CD1c-positive myeloid dendritic cell (primary cell): ENCODE measurements around the gene MEMO1.
"Not testable (repeated sequence)": the region's sequence is repeated elsewhere in the genome, so short reads cannot be mapped to it uniquely, and the experiment has no call there.

Experiments used
- DNase-seq: peaks from one replicate; pipeline ENCODE4 v3.0.0-alpha.2; 2016; ENCODE audit errors: extremely low spot score

MEMO1 gene

GRCh38 chr2:31907491-31907890, 103.3 kb downstream of the MEMO1 start:
- not testable (repeated sequence) for DNase-seq

- DNase-seq = no peak
Observed at GRCh38 chr2:31903109-31903780, 107.6 kb downstream of the MEMO1 start.

DNA sequence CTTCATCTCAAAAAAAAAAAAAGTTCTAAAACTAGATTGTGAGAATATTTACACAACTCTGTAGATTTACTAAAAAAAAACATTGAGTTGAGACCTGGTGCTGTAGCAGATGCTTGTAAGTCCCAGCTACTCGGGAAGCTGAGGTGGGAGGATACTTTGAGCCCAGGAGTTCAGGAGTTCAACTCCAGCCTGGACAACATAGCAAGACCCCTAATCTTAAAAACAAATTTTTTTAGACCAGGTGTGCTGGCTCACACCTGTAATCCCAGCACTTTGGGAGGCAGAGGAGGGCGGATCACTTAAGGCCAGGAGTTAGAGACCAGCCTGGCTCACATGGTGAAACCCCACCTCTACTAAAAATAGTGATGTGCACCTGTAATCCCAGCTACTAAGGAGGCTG, 108.9 kb downstream of the MEMO1 start:
- DNase-seq = no peak

DNA sequence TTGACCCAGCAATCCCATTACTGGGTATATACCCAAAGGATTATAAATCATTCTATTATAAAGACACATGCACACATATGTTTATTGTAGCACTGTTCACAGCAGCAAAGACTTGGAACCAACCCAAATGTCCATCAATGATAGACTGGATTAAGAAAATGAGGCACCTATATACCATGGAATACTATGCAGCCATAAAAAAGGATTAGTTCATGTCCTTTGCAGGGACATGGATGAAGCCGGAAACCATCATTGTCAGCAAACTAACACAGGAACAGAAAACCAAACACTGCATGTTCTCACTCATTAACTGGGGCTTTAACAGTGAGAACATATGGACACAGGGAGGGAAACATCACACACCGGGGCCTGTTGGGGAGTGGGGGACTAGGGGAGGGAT, 110.7 kb downstream of the MEMO1 start:
- DNase-seq = not testable (repeated sequence)

- DNase-seq = peak; percentile 37
Observed at GRCh38 chr2:31898346-31898745, 112.5 kb downstream of the MEMO1 start.

DNA sequence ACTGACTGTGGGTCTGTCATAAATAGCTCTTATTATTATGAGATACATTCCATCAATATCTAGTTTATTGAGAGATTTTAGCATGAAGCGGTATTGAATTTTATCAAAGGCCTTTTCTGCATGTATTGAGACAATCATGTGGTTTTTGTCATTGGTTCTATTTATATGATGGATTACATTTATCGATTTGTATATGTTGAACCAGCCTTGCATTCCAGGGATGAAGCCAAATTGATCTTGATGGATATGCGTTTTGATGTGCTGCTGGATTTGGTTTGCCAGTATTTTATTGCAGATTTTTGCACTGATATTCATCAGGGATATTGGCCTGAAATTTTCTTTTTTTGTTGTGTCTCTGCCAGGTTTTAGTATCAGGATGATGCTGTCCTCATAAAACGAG, 113.5 kb downstream of the MEMO1 start:
- DNase-seq = not testable (repeated sequence)

DNA sequence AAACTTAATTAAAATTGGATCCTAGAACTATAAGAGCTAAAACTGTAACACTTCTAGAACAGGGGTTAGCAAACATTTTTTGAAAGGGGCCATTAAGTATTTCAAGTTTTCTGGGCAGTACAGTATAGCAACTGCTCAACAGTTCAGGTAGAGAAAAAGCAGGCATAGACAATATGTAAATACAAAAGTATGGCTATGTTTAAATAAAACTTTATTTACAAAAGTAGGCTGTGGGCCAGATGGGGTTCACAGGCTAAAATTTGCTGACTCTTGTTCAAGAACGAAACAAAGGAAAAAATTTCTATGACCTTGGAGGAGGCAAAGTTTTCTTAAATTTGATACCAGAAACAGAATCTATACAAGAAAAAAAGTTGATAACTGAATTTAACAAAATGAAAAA, 114.5 kb downstream of the MEMO1 start:
- no peak for DNase-seq

- no peak for DNase-seq
Observed at GRCh38 chr2:31894656-31895055, 116.2 kb downstream of the MEMO1 start.

DNA sequence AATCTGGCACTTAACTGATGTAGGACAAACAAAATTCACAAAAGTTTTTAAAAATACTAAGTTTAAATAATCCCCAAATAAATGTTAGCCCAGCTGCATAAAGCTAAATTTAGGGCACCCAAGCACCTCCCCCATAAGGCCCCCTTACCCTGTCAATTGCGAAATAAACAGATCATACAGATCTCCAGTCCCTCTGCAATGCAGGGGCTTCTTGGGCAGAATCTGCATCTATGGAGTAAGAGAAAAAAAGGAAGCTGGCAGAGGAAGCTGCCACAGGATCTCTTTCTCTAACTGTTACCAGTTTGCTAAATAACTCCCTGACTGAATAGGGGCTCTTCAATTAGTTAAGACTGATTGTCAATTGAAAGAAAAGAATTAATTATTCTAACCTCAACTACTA, 117.7 kb downstream of the MEMO1 start:
- DNase-seq = peak; percentile 38

DNA sequence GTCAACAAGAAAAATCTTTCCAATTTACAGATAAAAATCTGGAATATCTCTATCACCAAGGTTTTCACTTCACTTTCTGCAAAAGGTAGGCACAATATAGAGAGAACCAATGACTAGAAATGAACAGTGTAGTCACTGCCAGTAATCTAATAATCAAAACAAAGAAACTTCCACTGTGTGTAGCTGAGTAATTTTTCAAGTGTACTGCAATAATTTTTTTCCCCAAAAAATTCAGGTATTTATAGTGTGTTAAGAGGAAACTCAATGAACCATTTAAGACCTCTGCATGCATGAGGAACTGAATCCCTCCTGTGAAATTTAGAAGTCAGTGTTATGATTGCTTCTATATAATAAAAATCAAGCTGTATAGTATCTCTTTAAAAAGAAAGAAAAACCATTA, 121.8 kb downstream of the MEMO1 start:
- DNase-seq = peak; percentile 7

DNA sequence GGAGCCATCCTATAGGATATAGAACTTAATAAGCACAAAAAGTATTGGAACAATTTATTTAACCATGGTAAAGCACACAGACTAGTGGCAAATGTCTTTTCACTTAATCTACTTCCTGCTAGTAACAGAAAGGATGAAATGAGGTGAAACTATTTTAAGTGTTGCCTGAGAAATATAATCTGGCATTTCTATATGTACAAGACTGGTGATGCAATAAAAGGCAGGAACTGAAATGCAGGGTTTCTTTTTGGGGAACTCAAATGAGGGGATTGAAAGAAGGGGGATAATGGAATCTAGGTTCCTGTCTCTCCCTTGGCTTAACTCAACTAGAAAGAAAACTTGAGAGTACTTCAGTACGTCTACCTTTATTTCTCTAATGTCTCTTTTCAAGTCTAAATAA, 122.3 kb downstream of the MEMO1 start:
- DNase-seq = peak; percentile 47

- DNase-seq = no peak
Observed at GRCh38 chr2:31886700-31887099, 124.1 kb downstream of the MEMO1 start.

GRCh38 chr2:31877008-31877407, 133.8 kb downstream of the MEMO1 start:
- DNase-seq = no peak

DNA sequence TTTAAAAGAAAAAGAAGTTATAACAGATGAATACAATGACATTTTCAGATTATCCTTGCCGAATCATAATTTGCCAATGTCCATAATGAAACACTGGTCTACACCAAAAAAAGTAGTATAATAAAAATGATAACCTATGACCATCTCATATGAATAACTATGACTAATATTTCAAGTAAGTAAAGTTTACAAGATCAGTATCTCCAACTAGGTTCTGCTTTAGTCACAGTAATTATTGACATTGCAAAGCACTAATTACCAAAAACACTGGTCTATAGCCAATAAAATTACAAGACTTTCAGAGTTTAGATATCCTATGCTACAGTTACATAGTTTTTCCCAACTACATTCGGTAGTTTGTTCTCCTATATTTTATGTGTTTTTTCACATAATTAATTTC, 136.7 kb downstream of the MEMO1 start:
- no peak for DNase-seq

GRCh38 chr2:31865215-31865614, 145.6 kb downstream of the MEMO1 start:
- DNase-seq = no peak

DNA sequence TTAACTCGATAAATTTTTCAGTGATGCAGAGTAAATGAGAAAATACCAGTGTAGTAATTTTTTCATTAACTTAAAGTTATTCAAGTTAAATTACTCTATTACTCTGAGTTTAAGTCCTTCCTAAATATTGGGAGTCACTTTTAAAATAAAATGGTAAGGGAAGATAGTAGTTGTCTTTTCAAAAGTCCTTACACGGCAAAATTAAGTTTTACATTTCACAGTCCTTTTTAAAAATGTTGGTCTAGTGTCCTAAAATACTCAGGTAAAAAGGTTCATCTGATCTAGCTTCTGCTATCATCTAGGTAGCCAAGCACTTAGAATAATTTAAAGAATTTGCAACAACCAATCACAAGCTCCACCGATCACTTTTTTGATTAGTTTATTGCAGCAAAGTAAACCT, 146.9 kb downstream of the MEMO1 start:
- DNase-seq = no peak

DNA sequence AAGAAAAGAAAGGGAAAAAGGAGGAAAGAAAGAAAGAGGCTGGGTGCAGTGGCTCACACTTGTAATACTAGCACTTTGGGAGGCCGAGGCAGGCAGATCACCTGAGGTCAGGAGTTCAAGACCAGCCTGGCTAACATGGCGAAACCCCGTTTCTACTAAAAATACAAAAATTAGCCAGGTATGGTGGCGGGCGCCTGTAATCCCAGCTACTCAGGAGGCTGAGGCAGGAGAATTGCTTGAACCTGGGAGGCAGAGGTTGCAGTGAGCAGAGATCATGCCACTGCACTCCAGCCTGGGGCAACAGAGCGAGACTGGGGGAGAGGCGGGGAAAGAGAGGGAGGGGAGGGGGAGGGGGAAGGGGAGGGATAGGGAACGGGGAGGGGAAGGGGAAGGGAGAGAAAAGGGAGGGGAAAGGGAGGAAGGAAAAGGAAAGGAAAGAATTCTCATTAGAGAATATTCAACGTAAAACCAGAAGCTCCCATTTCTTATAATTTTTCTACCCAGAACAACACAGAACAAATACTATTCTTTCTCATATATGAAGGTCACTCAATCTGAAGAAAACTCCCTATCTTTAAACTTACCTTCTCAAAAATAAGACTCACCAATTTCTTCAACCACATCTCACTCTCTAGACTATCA, 147.7 kb downstream of the MEMO1 start:
- DNase-seq = not testable (repeated sequence)

- no peak for DNase-seq
Observed at GRCh38 chr2:31859959-31860358, 150.8 kb downstream of the MEMO1 start.

DNA sequence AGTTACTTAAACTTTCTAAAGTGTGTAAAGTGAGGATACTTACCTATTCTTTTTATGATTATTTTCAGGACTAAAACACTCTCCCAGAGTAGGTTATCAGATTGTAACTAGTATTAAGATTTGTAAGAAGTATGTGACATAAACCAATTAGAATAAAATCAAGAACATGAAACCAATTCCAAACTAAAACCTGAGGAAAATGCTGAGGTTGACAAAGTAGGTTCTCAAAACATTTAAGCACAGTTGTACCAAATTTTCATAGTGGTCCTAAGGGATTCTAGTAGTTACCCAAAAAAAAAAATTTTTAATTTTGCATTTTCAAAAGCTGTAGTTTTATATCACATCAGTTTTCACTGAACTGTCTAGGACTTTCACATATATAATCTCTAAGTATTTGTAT, 157.3 kb downstream of the MEMO1 start:
- DNase-seq = no peak

GRCh38 chr2:31842150-31842549, 168.7 kb downstream of the MEMO1 start:
- not testable (repeated sequence) for DNase-seq

DNA sequence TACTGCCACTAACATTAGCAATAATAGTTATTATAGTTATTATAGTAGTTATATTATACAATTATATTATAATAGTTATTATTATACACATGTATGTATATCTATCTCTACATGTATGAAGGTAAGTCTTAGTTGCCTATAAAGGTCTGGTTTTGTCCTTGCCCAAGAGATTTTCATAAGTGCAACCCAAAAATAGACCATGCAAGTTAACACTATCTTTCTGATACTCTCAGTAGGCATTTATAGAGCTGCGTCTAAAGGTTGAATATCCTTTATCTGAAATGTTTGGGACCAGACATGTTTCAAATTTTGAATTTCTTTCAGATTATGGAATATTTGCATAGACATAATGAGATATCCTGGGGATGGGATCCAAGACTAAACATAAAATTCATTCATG, 175.4 kb downstream of the MEMO1 start:
- no peak for DNase-seq

DNA sequence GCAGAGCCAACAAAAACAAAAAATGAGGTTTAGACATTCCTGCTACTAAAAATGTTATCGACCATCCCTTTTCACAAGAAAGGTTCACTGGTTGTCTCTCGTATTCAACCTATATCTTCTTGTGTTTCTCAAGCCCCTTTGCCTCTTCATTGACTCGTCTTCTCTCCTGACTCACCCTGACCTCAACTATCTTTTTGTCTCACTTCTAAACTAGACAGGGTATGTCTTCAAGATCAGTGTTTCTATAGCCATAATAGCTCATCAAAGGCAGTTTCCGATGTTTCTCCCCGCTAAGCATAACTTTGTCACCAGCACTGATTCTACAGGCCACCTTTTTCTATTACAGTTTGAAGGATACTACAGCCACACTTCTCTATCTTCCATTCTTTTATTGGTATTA, 178.4 kb downstream of the MEMO1 start:
- DNase-seq = no peak

- no peak for DNase-seq
Observed at GRCh38 chr2:31831585-31831984, 179.2 kb downstream of the MEMO1 start.

DNA sequence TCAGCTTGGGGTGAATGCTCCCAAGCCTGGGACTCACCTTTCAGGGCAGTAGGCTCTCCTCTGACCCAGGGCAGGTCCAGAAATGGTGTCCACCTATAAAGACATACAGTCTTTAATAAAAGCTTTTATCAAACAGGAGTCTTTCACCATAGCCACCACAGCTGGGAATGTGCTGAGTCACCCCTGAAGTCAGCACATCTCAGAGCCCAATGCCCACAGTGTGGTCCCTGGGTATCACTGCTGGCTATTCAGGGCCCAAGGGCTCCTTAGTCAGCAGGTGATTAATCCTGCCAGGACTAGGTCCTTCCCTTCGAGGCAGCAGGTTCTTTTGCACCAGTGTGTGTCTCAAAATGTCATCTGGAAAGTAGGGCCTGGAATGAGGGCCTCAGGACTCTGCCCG, 181.9 kb downstream of the MEMO1 start:
- no peak for DNase-seq
